GM12872 (cell line): Measurements from ENCODE around the gene AVP.

ENCODE experiments used
- TF ChIP-seq, protein P1 (sequence below): IDR thresholded peaks from 3 replicates; pipeline ENCODE4 v1.5.1; 2011; ENCODE audit warnings: low read depth, mild to moderate bottlenecking, low read length, moderate library complexity; ENCODE audit not compliant: insufficient read depth

The AVP gene

DNA sequence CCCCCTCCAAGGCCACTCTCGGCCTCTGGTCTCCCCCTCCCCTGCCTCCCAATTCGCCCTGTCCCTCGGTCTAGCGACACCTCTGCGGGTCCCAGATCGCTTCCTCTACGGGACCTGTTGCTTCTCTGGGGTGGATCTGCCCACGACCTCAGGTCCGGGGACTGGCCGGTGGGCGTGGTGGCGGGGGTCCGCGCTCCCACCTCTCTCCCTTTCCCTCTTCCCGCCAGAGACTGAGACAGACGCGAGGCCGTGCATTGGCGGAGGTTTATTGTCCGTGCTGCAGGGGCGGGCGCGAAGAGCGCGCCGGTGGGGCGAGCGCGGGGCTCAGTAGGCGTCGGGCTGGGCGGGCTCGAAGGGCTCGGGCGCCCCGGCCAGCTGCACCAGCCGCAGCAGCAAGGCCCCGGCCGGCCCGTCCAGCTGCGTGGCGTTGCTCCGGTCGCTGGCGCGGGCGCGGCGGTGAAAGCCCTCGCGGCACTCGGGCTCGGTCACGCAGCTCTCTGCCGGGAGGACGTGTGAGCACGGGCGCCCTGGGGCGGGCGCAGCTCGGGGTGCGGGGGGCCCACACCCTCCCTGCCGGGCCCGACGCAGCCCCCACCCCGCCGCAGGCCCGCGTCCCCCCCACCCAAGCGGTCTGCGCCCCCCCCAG lies 2.1 kb downstream of the AVP start:
- TF ChIP-seq, protein P1, sequence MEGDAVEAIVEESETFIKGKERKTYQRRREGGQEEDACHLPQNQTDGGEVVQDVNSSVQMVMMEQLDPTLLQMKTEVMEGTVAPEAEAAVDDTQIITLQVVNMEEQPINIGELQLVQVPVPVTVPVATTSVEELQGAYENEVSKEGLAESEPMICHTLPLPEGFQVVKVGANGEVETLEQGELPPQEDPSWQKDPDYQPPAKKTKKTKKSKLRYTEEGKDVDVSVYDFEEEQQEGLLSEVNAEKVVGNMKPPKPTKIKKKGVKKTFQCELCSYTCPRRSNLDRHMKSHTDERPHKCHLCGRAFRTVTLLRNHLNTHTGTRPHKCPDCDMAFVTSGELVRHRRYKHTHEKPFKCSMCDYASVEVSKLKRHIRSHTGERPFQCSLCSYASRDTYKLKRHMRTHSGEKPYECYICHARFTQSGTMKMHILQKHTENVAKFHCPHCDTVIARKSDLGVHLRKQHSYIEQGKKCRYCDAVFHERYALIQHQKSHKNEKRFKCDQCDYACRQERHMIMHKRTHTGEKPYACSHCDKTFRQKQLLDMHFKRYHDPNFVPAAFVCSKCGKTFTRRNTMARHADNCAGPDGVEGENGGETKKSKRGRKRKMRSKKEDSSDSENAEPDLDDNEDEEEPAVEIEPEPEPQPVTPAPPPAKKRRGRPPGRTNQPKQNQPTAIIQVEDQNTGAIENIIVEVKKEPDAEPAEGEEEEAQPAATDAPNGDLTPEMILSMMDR, result no peak

DNA sequence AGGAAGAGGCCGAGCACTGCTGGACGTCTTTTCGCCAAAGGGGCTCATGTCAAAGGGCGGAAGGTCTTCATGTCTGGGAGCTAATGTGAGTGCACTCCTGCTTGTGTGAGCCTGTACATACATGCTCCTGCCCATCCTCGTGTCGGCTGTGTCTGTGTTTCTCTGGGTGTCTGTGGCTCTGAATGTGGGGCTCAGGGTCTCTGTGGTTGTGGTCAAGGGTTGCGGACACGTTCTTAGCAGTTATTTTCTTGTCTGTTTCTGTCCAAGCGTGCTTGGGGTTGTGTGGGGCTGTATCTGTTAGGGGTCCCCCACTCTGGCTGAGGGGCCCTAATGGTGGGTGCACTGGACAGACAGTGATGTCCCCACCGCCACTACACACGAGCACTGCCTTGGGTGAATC lies 2.9 kb downstream of the AVP start:
- TF ChIP-seq, protein P1, result no peak

DNA sequence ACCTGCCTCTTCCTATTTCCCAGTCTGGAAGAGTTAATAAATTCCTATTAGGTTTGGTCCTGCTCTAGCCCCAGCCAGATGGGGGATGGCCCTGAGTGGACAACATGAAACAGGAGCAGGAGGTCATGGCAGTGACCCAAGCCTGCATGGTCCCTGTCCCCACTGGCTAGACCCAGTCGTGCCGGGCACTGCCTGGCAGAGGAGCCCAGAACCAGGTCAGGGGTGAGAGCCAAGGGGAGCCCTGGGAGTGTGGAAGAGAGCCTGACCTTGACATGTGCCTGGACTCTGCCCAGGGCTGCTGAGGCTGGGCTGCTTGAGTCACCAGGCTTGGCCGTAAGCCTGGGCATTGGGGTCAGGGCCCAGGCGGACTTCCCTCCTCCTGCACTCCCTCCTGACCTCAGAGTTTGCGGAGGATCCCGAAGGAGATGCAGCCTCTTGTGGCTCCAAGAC lies 3.6 kb downstream of the AVP start:
- TF ChIP-seq, protein P1, result no peak

DNA sequence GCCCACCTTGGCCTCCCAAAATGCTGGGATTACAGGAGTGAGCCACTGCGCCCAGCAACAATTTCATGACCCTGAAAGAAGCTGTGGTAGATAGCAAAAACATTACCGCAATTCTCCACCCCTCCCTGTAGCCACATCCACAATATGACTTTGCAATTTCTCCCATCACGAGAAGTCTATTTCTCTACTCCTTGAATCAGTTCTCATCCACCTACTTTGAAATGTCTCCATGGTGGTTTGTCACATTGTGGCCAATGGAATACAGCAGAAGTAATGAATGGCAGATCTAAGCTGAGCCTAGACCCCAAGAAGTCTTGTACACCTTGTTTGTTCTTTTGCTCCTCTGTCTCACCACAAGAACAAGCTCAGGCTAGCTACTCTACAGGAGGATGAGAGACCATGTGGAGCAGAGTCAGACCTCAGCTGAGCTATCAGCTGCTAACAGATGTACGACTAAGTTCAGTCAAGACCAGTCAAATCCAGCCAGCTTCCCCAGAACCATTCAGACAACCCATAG lies 6.8 kb downstream of the AVP start:
- TF ChIP-seq, protein P1, result no peak

DNA sequence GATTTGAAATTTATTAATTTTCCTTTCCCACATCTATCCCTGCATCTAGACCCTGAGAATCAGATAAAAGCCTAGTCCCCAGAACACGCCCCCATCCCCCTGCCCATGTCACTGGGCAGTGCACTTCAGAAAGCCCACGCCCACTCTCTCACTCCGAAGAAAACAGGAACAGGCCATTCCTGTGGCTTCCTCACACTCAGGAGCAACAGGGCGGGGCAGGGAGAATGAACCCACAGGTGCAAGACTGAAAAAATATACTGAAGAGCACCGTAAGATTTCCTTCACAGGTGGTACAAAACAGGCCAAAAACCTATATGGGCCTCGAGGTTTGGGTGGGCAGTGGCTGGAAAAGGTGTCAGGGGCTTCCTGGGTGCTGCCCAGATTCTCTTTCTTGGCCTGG lies 9.7 kb downstream of the AVP start:
- TF ChIP-seq, protein P1, result no peak

DNA sequence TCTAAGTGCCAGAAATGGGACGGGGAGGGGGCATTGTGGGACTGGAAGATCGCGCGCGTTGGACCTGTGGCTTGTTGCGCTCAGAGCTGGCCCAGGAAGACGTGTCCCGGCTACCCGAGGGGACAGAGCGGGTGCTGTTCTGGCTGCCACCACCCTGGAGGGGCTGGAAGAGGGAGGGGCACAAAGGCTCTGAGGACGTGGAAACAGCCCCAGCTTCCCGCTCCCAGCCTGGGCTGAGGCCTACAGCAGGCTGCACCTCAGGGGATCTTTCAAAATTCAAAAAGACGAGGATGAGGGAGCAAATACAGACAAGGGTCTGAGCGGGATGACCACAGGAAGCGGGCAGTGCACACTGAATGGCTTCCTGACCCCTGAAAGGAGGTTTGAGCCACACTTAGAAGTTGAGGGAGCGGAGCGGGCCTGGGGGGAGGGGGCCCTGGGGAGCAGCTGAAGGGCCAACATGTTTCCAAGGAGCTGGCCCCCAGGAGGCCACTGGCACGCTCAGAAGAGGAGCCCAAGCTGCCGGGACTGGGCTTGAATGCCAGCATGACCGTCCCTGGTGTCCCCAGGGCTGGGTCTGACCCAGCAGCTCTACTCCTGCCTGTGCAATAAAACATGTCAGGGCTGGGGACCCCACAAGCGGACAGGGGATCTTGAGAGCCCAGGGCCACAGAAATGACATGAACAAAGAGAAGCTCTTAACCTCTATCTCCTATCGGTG lies 11.8 kb downstream of the AVP start:
- TF ChIP-seq, protein P1, result no peak

DNA sequence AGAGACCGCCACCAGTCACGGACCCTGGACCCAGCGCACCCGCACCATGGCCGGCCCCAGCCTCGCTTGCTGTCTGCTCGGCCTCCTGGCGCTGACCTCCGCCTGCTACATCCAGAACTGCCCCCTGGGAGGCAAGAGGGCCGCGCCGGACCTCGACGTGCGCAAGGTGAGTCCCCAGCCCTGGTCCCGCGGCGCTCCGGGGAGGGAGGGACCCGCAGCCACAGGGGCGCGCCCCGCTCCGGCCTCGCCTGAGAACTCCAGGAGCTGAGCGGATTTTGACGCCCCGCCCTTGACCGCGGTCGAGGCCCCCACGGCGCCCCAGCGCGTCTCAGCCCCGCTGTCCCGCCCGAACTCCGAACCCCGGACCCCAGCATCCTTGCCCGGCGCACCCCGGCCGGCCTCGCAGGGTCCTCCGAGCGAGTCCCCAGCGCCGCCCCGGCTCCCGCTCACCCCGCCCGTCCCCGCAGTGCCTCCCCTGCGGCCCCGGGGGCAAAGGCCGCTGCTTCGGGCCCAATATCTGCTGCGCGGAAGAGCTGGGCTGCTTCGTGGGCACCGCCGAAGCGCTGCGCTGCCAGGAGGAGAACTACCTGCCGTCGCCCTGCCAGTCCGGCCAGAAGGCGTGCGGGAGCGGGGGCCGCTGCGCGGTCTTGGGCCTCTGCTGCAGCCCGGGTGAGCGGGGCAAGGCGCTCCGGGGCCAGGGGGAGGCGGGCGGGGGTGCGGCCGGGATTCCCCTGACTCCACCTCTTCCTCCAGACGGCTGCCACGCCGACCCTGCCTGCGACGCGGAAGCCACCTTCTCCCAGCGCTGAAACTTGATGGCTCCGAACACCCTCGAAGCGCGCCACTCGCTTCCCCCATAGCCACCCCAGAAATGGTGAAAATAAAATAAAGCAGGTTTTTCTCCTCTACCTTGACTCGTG lies 12.7 kb downstream of the AVP start, which contains the start of gene OXT:
Gene OXT (plus strand): TSS at position 11 of the 920 bp plus-strand sequence. CDS start 36 bp downstream, at position 47.
- TF ChIP-seq, protein P1, result no peak
